Stimulated activated CD8-positive, alpha-beta memory T cell treated with anti-CD3 and anti-CD28 coated beads, Interleukin-4, amount 100 ng/mL, for 48 hours (primary cell): ENCODE results near the gene TFB2M.
"Not testable (repeated sequence)": the region's sequence is repeated elsewhere in the genome, so short reads cannot be mapped to it uniquely, and the experiment has no call there.

Experiments used
- DNase-seq: peaks from one replicate; pipeline ENCODE4 v3.0.0-alpha.2; 2020

TFB2M gene

GRCh38 chr1:246582301-246583055, 16.4 kb upstream of the TFB2M start:
- DNase-seq, result no peak

GRCh38 chr1:246580497-246581370, 14.7 kb upstream of the TFB2M start:
- no peak for DNase-seq

- DNase-seq, result no peak
Measured at GRCh38 chr1:246579818-246580217, 13.8 kb upstream of the TFB2M start.

GRCh38 chr1:246577720-246578106, 11.7 kb upstream of the TFB2M start:
- no peak for DNase-seq

- no peak for DNase-seq
Measured at GRCh38 chr1:246577082-246577719, 11.1 kb upstream of the TFB2M start.

GRCh38 chr1:246576709-246577032, 10.6 kb upstream of the TFB2M start:
- no peak for DNase-seq

GRCh38 chr1:246573491-246573890, 7.4 kb upstream of the TFB2M start:
- DNase-seq, result no peak

GRCh38 chr1:246572785-246573184, 6.7 kb upstream of the TFB2M start:
- no peak for DNase-seq

- DNase-seq, result no peak
Measured at GRCh38 chr1:246571953-246572352, 5.9 kb upstream of the TFB2M start.

GRCh38 chr1:246571309-246571708, 5.2 kb upstream of the TFB2M start:
- not testable (repeated sequence) for DNase-seq

GRCh38 chr1:246569248-246570238, 3.5 kb upstream of the TFB2M start:
- DNase-seq, result no peak

GRCh38 chr1:246567646-246568235, 1.7 kb upstream of the TFB2M start:
- DNase-seq, result no peak

GRCh38 chr1:246566813-246567645, 968 bp upstream of the TFB2M start:
- no peak for DNase-seq

GRCh38 chr1:246565751-246566127, 322 bp downstream of the TFB2M start:
- DNase-seq, result no peak

GRCh38 chr1:246564839-246565750, 966 bp downstream of the TFB2M start:
- DNase-seq, result no peak

- not testable (repeated sequence) for DNase-seq
Measured at GRCh38 chr1:246560833-246561232, 5.2 kb downstream of the TFB2M start.

- DNase-seq, result no peak
Measured at GRCh38 chr1:246559310-246559709, 6.8 kb downstream of the TFB2M start.

GRCh38 chr1:246558041-246558440, 8.0 kb downstream of the TFB2M start:
- no peak for DNase-seq

GRCh38 chr1:246554201-246554600, 11.9 kb downstream of the TFB2M start:
- no peak for DNase-seq

GRCh38 chr1:246552110-246552509, 14.0 kb downstream of the TFB2M start:
- no peak for DNase-seq
